Ramos (cell line): ENCODE measurements around the gene ACTL10.

Experiments used
- in situ Hi-C: fragments of 300-500 bp; cut with MboI; formaldehyde crosslinking; loops from one replicate; pipeline ENCODE4 v1.14.3; 2022; ENCODE audit warnings: low sequenced_read_pairs; ENCODE audit not compliant: unreplicated experiment

ACTL10 gene

GRCh38 chr20:33648396-33649004 is 18.2 kb upstream of the ACTL10 start:
- in situ Hi-C loops, result no loop called here

GRCh38 chr20:33649201-33649681 is 17.5 kb upstream of the ACTL10 start:
- in situ Hi-C loops, result no loop called here

- in situ Hi-C loops, result loop anchor here (5.0 kb wide), 1 partner anchor 198 kb away; no protein-coding TSS in a partner anchor
Measured at GRCh38 chr20:33650111-33650752, 16.5 kb upstream of the ACTL10 start.

- in situ Hi-C loops, result loop anchor here (5.0 kb wide), 1 partner anchor 199 kb away; no protein-coding TSS in a partner anchor
Measured at GRCh38 chr20:33650753-33651561, 15.8 kb upstream of the ACTL10 start.

GRCh38 chr20:33651562-33652048 is 15.1 kb upstream of the ACTL10 start:
- in situ Hi-C loops, result loop anchor here (5.0 kb wide), 1 partner anchor 199 kb away; no protein-coding TSS in a partner anchor

GRCh38 chr20:33653218-33653899 is 13.4 kb upstream of the ACTL10 start:
- in situ Hi-C loops, result loop anchor here (5.0 kb wide), 1 partner anchor 201 kb away; no protein-coding TSS in a partner anchor

GRCh38 chr20:33653900-33654596 is 12.7 kb upstream of the ACTL10 start:
- in situ Hi-C loops, result loop anchor here (5.0 kb wide), 1 partner anchor 202 kb away; no protein-coding TSS in a partner anchor

- in situ Hi-C loops, result loop anchor here (5.0 kb wide), 1 partner anchor 202 kb away; no protein-coding TSS in a partner anchor
Measured at GRCh38 chr20:33654680-33655161, 12.0 kb upstream of the ACTL10 start.

- in situ Hi-C loops, result no loop called here
Measured at GRCh38 chr20:33655164-33655563, 11.6 kb upstream of the ACTL10 start.

GRCh38 chr20:33656010-33656782 is 10.5 kb upstream of the ACTL10 start:
- in situ Hi-C loops, result no loop called here

GRCh38 chr20:33656783-33657703 is 9.7 kb upstream of the ACTL10 start:
- in situ Hi-C loops, result no loop called here

GRCh38 chr20:33657704-33658095 is 9.0 kb upstream of the ACTL10 start:
- in situ Hi-C loops, result no loop called here

- in situ Hi-C loops, result no loop called here
Measured at GRCh38 chr20:33658510-33658909, 8.2 kb upstream of the ACTL10 start.

GRCh38 chr20:33658929-33659328 is 7.8 kb upstream of the ACTL10 start:
- in situ Hi-C loops, result no loop called here

- in situ Hi-C loops, result no loop called here
Measured at GRCh38 chr20:33659341-33660034, 7.3 kb upstream of the ACTL10 start.

- in situ Hi-C loops, result no loop called here
Measured at GRCh38 chr20:33660035-33660684, 6.6 kb upstream of the ACTL10 start.
